Measurements from ENCODE around the gene SGMS1.
"Not testable (repeated sequence)": the region's sequence is repeated elsewhere in the genome, so short reads cannot be mapped to it uniquely, and the experiment has no call there.

The SGMS1 gene

GRCh38 chr10:50577681-50578350 lies 45.9 kb downstream of the SGMS1 start:
- no peaks in the 10 kb centered on the region for H3K27me3 ChIP-seq (ENCODE audit: low read depth, low read length)
- no peaks in the 10 kb centered on the region for H3K9me3 ChIP-seq (ENCODE audit: control insufficient read depth in 1 of 2, low read length in 2 of 2)
- peak overlapping the region in 1 of 2 donors; percentile 16 for H3K4me3 ChIP-seq (ENCODE audit: low read depth in 1 of 2, low read length in 2 of 2)
- no peaks in the 10 kb centered on the region for H3K36me3 ChIP-seq (ENCODE audit: control insufficient read depth in 1 of 2, insufficient read depth in 2 of 2, low read length in 2 of 2)
- peak overlapping the region; percentile 5 for H3K27ac ChIP-seq (ENCODE audit: low read length)
- H3K4me1 ChIP-seq (ENCODE audit: control insufficient read depth in 1 of 2, insufficient read depth in 2 of 2, low read length in 2 of 2), result peaks cover 12 to 14% of the 10 kb centered on the region in 2 donors

- no peak overlapping the region for H3K27ac ChIP-seq (ENCODE audit: low read length)
- H3K4me3 ChIP-seq (ENCODE audit: low read depth in 1 of 2, low read length in 2 of 2), result no peak overlapping the region
- no peaks in the 10 kb centered on the region for H3K36me3 ChIP-seq (ENCODE audit: control insufficient read depth in 1 of 2, insufficient read depth in 2 of 2, low read length in 2 of 2)
- H3K4me1 ChIP-seq (ENCODE audit: control insufficient read depth in 1 of 2, insufficient read depth in 2 of 2, low read length in 2 of 2), result peaks cover 12 to 14% of the 10 kb centered on the region in 2 donors
- no peaks in the 10 kb centered on the region for H3K27me3 ChIP-seq (ENCODE audit: low read depth, low read length)
- no peaks in the 10 kb centered on the region for H3K9me3 ChIP-seq (ENCODE audit: control insufficient read depth in 1 of 2, low read length in 2 of 2)
Observed at GRCh38 chr10:50577010-50577409, 46.7 kb downstream of the SGMS1 start.

- H3K27me3 ChIP-seq (ENCODE audit: low read depth, low read length), result no peaks in the 10 kb centered on the region
- H3K4me1 ChIP-seq (ENCODE audit: control insufficient read depth in 1 of 2, insufficient read depth in 2 of 2, low read length in 2 of 2), result peaks cover 12 to 14% of the 10 kb centered on the region in 2 donors
- H3K36me3 ChIP-seq (ENCODE audit: control insufficient read depth in 1 of 2, insufficient read depth in 2 of 2, low read length in 2 of 2), result no peaks in the 10 kb centered on the region
- no peak overlapping the region for H3K4me3 ChIP-seq (ENCODE audit: low read depth in 1 of 2, low read length in 2 of 2)
- H3K9me3 ChIP-seq (ENCODE audit: control insufficient read depth in 1 of 2, low read length in 2 of 2), result no peaks in the 10 kb centered on the region
- no peak overlapping the region for H3K27ac ChIP-seq (ENCODE audit: low read length)
Observed at GRCh38 chr10:50576245-50576815, 47.4 kb downstream of the SGMS1 start.

- no peak overlapping the region for H3K27ac ChIP-seq (ENCODE audit: low read length)
Observed at GRCh38 chr10:50575477-50576244, 48.1 kb downstream of the SGMS1 start.

GRCh38 chr10:50574931-50575330 lies 48.8 kb downstream of the SGMS1 start:
- H3K4me3 ChIP-seq (ENCODE audit: low read depth in 1 of 2, low read length in 2 of 2), result no peak overlapping the region
- no peaks in the 10 kb centered on the region for H3K36me3 ChIP-seq (ENCODE audit: control insufficient read depth in 1 of 2, insufficient read depth in 2 of 2, low read length in 2 of 2)
- H3K4me1 ChIP-seq (ENCODE audit: control insufficient read depth in 1 of 2, insufficient read depth in 2 of 2, low read length in 2 of 2), result peaks cover 12 to 14% of the 10 kb centered on the region in 2 donors
- no peaks in the 10 kb centered on the region for H3K9me3 ChIP-seq (ENCODE audit: control insufficient read depth in 1 of 2, low read length in 2 of 2)
- H3K27me3 ChIP-seq (ENCODE audit: low read depth, low read length), result no peaks in the 10 kb centered on the region
- no peak overlapping the region for H3K27ac ChIP-seq (ENCODE audit: low read length)

More at GRCh38 chr10:50575477-50576244, 48.1 kb downstream of the SGMS1 start:
- peaks cover 12 to 14% of the 10 kb centered on the region in 2 donors for H3K4me1 ChIP-seq (ENCODE audit: control insufficient read depth in 1 of 2, insufficient read depth in 2 of 2, low read length in 2 of 2)
- no peaks in the 10 kb centered on the region for H3K36me3 ChIP-seq (ENCODE audit: control insufficient read depth in 1 of 2, insufficient read depth in 2 of 2, low read length in 2 of 2)
- H3K4me3 ChIP-seq (ENCODE audit: low read depth in 1 of 2, low read length in 2 of 2), result no peak overlapping the region
- no peaks in the 10 kb centered on the region for H3K27me3 ChIP-seq (ENCODE audit: low read depth, low read length)
- no peaks in the 10 kb centered on the region for H3K9me3 ChIP-seq (ENCODE audit: control insufficient read depth in 1 of 2, low read length in 2 of 2)

GRCh38 chr10:50574305-50574704 lies 49.5 kb downstream of the SGMS1 start:
- Histone ChIP-seq H3K4me1 (ENCODE audit: control insufficient read depth in 1 of 2, insufficient read depth in 2 of 2, low read length in 2 of 2) (peaks cover 7 to 14% of the 10 kb centered on the region in 2 donors), H3K36me3 (ENCODE audit: control insufficient read depth in 1 of 2, insufficient read depth in 2 of 2, low read length in 2 of 2) (no peaks in the 10 kb centered on the region), H3K27ac (ENCODE audit: low read length) (no peak overlapping the region), H3K27me3 (ENCODE audit: low read depth, low read length) (no peaks in the 10 kb centered on the region), H3K4me3 (ENCODE audit: low read depth in 1 of 2, low read length in 2 of 2) (no peak overlapping the region), H3K9me3 (ENCODE audit: control insufficient read depth in 1 of 2, low read length in 2 of 2) (no peaks in the 10 kb centered on the region)

GRCh38 chr10:50572017-50572491 lies 51.7 kb downstream of the SGMS1 start:
- Histone ChIP-seq H3K36me3 (ENCODE audit: control insufficient read depth in 1 of 2, insufficient read depth in 2 of 2, low read length in 2 of 2) (no peaks in the 10 kb centered on the region), H3K27me3 (ENCODE audit: low read depth, low read length) (no peaks in the 10 kb centered on the region), H3K4me3 (ENCODE audit: low read depth in 1 of 2, low read length in 2 of 2) (no peak overlapping the region), H3K27ac (ENCODE audit: low read length) (no peak overlapping the region), H3K9me3 (ENCODE audit: control insufficient read depth in 1 of 2, low read length in 2 of 2) (no peaks in the 10 kb centered on the region), H3K4me1 (ENCODE audit: control insufficient read depth in 1 of 2, insufficient read depth in 2 of 2, low read length in 2 of 2) (peaks cover 0 to 3% of the 10 kb centered on the region in 2 donors)

GRCh38 chr10:50568750-50569149 lies 55.0 kb downstream of the SGMS1 start:
- not testable (repeated sequence) for H3K27me3 ChIP-seq (ENCODE audit: low read depth, low read length); H3K4me1 ChIP-seq (ENCODE audit: control insufficient read depth in 1 of 2, insufficient read depth in 2 of 2, low read length in 2 of 2); H3K9me3 ChIP-seq (ENCODE audit: control insufficient read depth in 1 of 2, low read length in 2 of 2); H3K4me3 ChIP-seq (ENCODE audit: low read depth in 1 of 2, low read length in 2 of 2); H3K27ac ChIP-seq (ENCODE audit: low read length); H3K36me3 ChIP-seq (ENCODE audit: control insufficient read depth in 1 of 2, insufficient read depth in 2 of 2, low read length in 2 of 2)

GRCh38 chr10:50567384-50567783 lies 56.4 kb downstream of the SGMS1 start:
- H3K9me3 ChIP-seq (ENCODE audit: control insufficient read depth in 1 of 2, low read length in 2 of 2), result no peaks in the 10 kb centered on the region
- no peaks in the 10 kb centered on the region for H3K27me3 ChIP-seq (ENCODE audit: low read depth, low read length)
- no peak overlapping the region for H3K27ac ChIP-seq (ENCODE audit: low read length)
- no peak overlapping the region for H3K4me3 ChIP-seq (ENCODE audit: low read depth in 1 of 2, low read length in 2 of 2)
- no peaks in the 10 kb centered on the region for H3K4me1 ChIP-seq (ENCODE audit: control insufficient read depth in 1 of 2, insufficient read depth in 2 of 2, low read length in 2 of 2)
- no peaks in the 10 kb centered on the region for H3K36me3 ChIP-seq (ENCODE audit: control insufficient read depth in 1 of 2, insufficient read depth in 2 of 2, low read length in 2 of 2)

GRCh38 chr10:50566150-50566549 lies 57.6 kb downstream of the SGMS1 start:
- Histone ChIP-seq H3K27me3 (ENCODE audit: low read depth, low read length) (no peaks in the 10 kb centered on the region), H3K4me3 (ENCODE audit: low read depth in 1 of 2, low read length in 2 of 2) (no peak overlapping the region), H3K36me3 (ENCODE audit: control insufficient read depth in 1 of 2, insufficient read depth in 2 of 2, low read length in 2 of 2) (no peaks in the 10 kb centered on the region), H3K27ac (ENCODE audit: low read length) (no peak overlapping the region), H3K4me1 (ENCODE audit: control insufficient read depth in 1 of 2, insufficient read depth in 2 of 2, low read length in 2 of 2) (peaks cover 0 to 4% of the 10 kb centered on the region in 2 donors), H3K9me3 (ENCODE audit: control insufficient read depth in 1 of 2, low read length in 2 of 2) (no peaks in the 10 kb centered on the region)

- Histone ChIP-seq H3K4me3 (ENCODE audit: low read depth in 1 of 2, low read length in 2 of 2) (no peak overlapping the region), H3K4me1 (ENCODE audit: control insufficient read depth in 1 of 2, insufficient read depth in 2 of 2, low read length in 2 of 2) (peaks cover 3 to 4% of the 10 kb centered on the region in 2 donors), H3K9me3 (ENCODE audit: control insufficient read depth in 1 of 2, low read length in 2 of 2) (no peaks in the 10 kb centered on the region), H3K36me3 (ENCODE audit: control insufficient read depth in 1 of 2, insufficient read depth in 2 of 2, low read length in 2 of 2) (no peaks in the 10 kb centered on the region), H3K27ac (ENCODE audit: low read length) (no peak overlapping the region), H3K27me3 (ENCODE audit: low read depth, low read length) (no peaks in the 10 kb centered on the region)
Observed at GRCh38 chr10:50565301-50566083, 58.3 kb downstream of the SGMS1 start.

All from muscle layer of duodenum (tissue), 2 donors.